HCT116 (cell line): ENCODE data around the gene MTA3. TPM values are rescaled to one million over a fixed set of nuclear protein-coding genes. Genes with fewer than 3 reads are reported as not detected.

Source experiments
- ATAC-seq: fragments of 200-7000 bp; cut with Tn5 transposase; 2 replicates; pipeline ENCODE4 v1.9.1; 2020; ENCODE audit warnings: mild to moderate bottlenecking, moderate library complexity
- BruUV-seq: library from RNA; stranded (reverse); fragments of 400-500 nt; replicated peaks from 2 replicates; lab custom pipeline; 2021; lab: Mats Ljungman, UMichigan
- CTCF ChIA-PET: fragments of 300-600 bp; sonication (Branson Sonifier 250); formaldehyde crosslinking; loops from one replicate; lab custom pipeline; 2021; ENCODE audit warnings: antibody characterized with exemption; lab: Charles Lee
- POLR2A ChIA-PET: fragments of 300-600, 350-600 bp; sonication (Branson Sonifier 250); formaldehyde crosslinking; loops from one replicate; lab custom pipeline; 2021; ENCODE audit warnings: antibody characterized with exemption; lab: Charles Lee
- RAD21 ChIA-PET, 2 experiments: fragments of 300-600 bp; sonication (Branson Sonifier 250); formaldehyde crosslinking; loops; one replicate each; lab custom pipeline; 2023; ENCODE audit warnings: low total read pairs in 2 of 2; ENCODE audit not compliant: uncharacterized antibody in 2 of 2, unreplicated experiment in 2 of 2, low non-redundant PET in 1 of 2; lab: Charles Lee
- DNase-seq: peaks from one replicate; pipeline ENCODE4 v3.0.0-alpha.2; 2010; ENCODE audit warnings: low read depth, low spot score
- H2AFZ ChIP-seq: fragments of 200-600 bp; shearing (Covaris generic), sonication (generic); 2 replicates; pipeline ENCODE4 v1.6.1; 2017; ENCODE audit warnings: low read depth, mixed run types, mixed read lengths, antibody characterized with exemption, low read length; ENCODE audit not compliant: poor library complexity, severe bottlenecking
- H3K27ac ChIP-seq: 2 replicates; pipeline ENCODE4 v1.5.1; 2012; ENCODE audit warnings: low read depth, low read length
- H3K27me3 ChIP-seq: fragments of 200-600 bp; sonication (generic); 2 replicates; pipeline ENCODE4 v1.6.1; 2016; ENCODE audit warnings: mixed run types, low read length, mixed read lengths; ENCODE audit not compliant: insufficient read depth
- H3K36me3 ChIP-seq, 2 experiments: fragments of 200-500 bp in 1 of 2; fragments of 200-600 bp in 1 of 2; sonication (Bioruptor generic) in 1 of 2; sonication (generic) in 1 of 2; 2 replicates each; pipeline versions ENCODE4 v1.5.1 to v1.6.1; 2014 to 2016; ENCODE audit warnings: low read length in 2 of 2, inconsistent platforms in 1 of 2, mixed read lengths in 1 of 2, mixed run types in 1 of 2; ENCODE audit not compliant: insufficient read depth in 2 of 2, control insufficient read depth in 1 of 2
- H3K4me1 ChIP-seq, 2 experiments: fragments of 200-600 bp in 1 of 2; sonication (generic) in 1 of 2; 2 replicates each; pipeline versions ENCODE4 v1.5.1 to v1.6.1; 2012 to 2017; ENCODE audit warnings: low read length in 2 of 2, inconsistent platforms in 1 of 2, mild to moderate bottlenecking in 1 of 2, mixed read lengths in 1 of 2, mixed run types in 1 of 2, moderate library complexity in 1 of 2; ENCODE audit not compliant: insufficient read depth in 2 of 2, control insufficient read depth in 1 of 2
- H3K4me2 ChIP-seq: fragments of 200-600 bp; sonication (generic); 2 replicates; pipeline ENCODE4 v1.6.1; 2017; ENCODE audit warnings: mixed run types, low read length, mixed read lengths
- H3K4me3 ChIP-seq, 2 experiments: fragments of 200-600 bp in 1 of 2; sonication (generic) in 1 of 2; replicated peaks in 1 of 2; 2 replicates each; pipeline ENCODE4 v1.5.1; 2011 to 2016; ENCODE audit warnings: low read length in 2 of 2, control low read depth in 1 of 2, low read depth in 1 of 2, mild to moderate bottlenecking in 1 of 2, mixed read lengths in 1 of 2, mixed run types in 1 of 2
- H3K79me2 ChIP-seq: fragments of 200-600 bp; sonication (generic); 2 replicates; pipeline ENCODE4 v1.6.1; 2017; ENCODE audit warnings: mild to moderate bottlenecking, mixed run types, low read length, moderate library complexity, mixed read lengths; ENCODE audit not compliant: insufficient read depth
- H3K9ac ChIP-seq: fragments of 200-600 bp; sonication (generic); 2 replicates; pipeline ENCODE4 v1.6.1; 2016; ENCODE audit warnings: low read length, mixed read lengths
- H3K9me2 ChIP-seq: fragments of 200-600 bp; sonication (generic), shearing (Covaris generic); 2 replicates; pipeline ENCODE4 v1.6.1; 2017; ENCODE audit warnings: mixed run types, mild to moderate bottlenecking, moderate library complexity; ENCODE audit not compliant: insufficient read depth
- H3K9me3 ChIP-seq, 2 experiments: fragments of 200-500 bp in 1 of 2; fragments of 200-600 bp in 1 of 2; sonication (Bioruptor generic) in 1 of 2; sonication (generic) in 1 of 2; 2 replicates each; pipeline ENCODE4 v1.6.1; 2014 to 2017; ENCODE audit warnings: low read length in 2 of 2, mixed read lengths in 2 of 2, inconsistent platforms in 1 of 2, low read depth in 1 of 2, mild to moderate bottlenecking in 1 of 2, mixed run types in 1 of 2, moderate library complexity in 1 of 2; ENCODE audit not compliant: control insufficient read depth in 1 of 2, insufficient read depth in 1 of 2
- H4K20me1 ChIP-seq: fragments of 200-600 bp; sonication (generic), shearing (Covaris generic); 2 replicates; pipeline ENCODE4 v1.6.1; 2017; ENCODE audit warnings: mixed run types, mild to moderate bottlenecking, moderate library complexity; ENCODE audit not compliant: insufficient read depth
- ELF1 ChIP-seq: IDR thresholded peaks from 2 replicates; pipeline ENCODE4 v1.6.1; 2012; ENCODE audit warnings: low read depth, borderline replicate concordance
- RAD21 ChIP-seq: IDR thresholded peaks from 2 replicates; pipeline ENCODE4 v1.6.1; 2012; ENCODE audit warnings: low read depth, mild to moderate bottlenecking
- SP1 ChIP-seq: IDR thresholded peaks from 2 replicates; pipeline ENCODE4 v1.6.1; 2012; ENCODE audit warnings: low read depth
- SRF ChIP-seq: IDR thresholded peaks from 2 replicates; pipeline ENCODE4 v1.6.1; 2012; ENCODE audit warnings: low read depth
- TCF7L2 ChIP-seq: IDR thresholded peaks from 2 replicates; pipeline ENCODE4 v1.7.0; 2011; ENCODE audit warnings: borderline replicate concordance, inconsistent platforms; ENCODE audit not compliant: insufficient read depth, insufficient read length; ENCODE audit errors: extremely low read depth
- ZBTB33 ChIP-seq: IDR thresholded peaks from 2 replicates; pipeline ENCODE4 v1.6.1; 2011; ENCODE audit warnings: mild to moderate bottlenecking, low read length, moderate library complexity; ENCODE audit not compliant: insufficient replicate concordance; ENCODE audit errors: extremely low read depth
- intact Hi-C: fragments of 100-400 bp; cut with micrococcal nuclease; formaldehyde crosslinking; loops from 2 replicates; pipeline ENCODE4 v1.10.0; 2022
- total RNA-seq: library from RNA; stranded (reverse); gene quantifications from one replicate; pipeline ENCODE4 v1.2.1, GENCODE V29; 2021; ENCODE audit not compliant: unreplicated experiment
- TF ChIP-seq, protein P1 (sequence below): IDR thresholded peaks from 2 replicates; pipeline ENCODE4 v1.6.1; 2012
- TF ChIP-seq, protein P2 (sequence below), 3 experiments: fragments of 200-600 bp in 1 of 3; sonication (generic) in 1 of 3; IDR thresholded peaks in 2 of 3; conservative IDR thresholded peaks in 1 of 3; 2 replicates each; pipeline ENCODE4 v1.5.1; 2012 to 2017; ENCODE audit warnings: low read depth in 2 of 3, low read length in 2 of 3, antibody characterized with exemption in 1 of 3, borderline replicate concordance in 1 of 3, control low read depth in 1 of 3, mild to moderate bottlenecking in 1 of 3, mixed read lengths in 1 of 3, mixed run types in 1 of 3, moderate library complexity in 1 of 3; ENCODE audit not compliant: insufficient read depth in 1 of 3

Gene MTA3
- total RNA-seq, 1 experiment from 2014 or later, result 46.3 TPM

DNA sequence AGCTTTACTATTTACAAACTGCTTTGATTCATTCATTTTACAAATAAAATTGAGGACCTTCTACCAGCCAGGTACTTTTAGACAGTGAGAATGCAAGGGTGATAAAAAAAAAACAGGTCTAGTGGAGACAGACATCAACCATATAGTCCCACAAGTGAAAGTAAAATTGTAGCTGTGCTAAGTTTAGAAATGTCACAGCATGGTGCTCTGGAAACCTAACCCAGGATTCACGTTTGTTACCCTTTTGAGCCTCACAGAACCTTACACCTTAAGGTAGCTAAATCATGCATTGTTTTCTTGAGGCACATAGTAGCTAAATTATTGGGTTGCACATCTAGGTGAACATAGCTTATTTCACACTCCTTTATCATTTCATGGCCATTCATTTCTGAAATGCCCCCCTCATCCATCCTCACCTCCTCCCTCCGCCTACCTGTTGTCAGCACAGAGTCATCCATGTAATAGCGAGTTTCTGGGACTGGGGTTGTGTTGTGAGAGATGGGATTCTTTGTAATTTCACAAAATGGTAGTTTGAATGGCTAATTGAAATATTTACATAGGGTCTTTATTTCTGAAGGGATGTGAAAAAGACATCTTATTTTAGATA, 7.1 kb downstream of the MTA3 start:
- intact Hi-C loops, result no loop called here
- no peaks in the 10 kb centered on the region for H3K27me3 ChIP-seq
- no peak for ATAC-seq
- POLR2A ChIA-PET, result interaction anchor here (0.6 kb wide), 1 partner anchor 40 kb away, joined by 3 read pairs; no protein-coding TSS in a partner anchor
- H3K9me3 ChIP-seq, result no peaks in the 10 kb centered on the region
- CTCF ChIA-PET, result no interaction called here
- no peaks in the 10 kb centered on the region for H3K79me2 ChIP-seq
- TF ChIP-seq, protein P1, sequence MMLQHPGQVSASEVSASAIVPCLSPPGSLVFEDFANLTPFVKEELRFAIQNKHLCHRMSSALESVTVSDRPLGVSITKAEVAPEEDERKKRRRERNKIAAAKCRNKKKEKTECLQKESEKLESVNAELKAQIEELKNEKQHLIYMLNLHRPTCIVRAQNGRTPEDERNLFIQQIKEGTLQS, result no peak
- TF ChIP-seq TCF7L2, result no peak
- no peak for TF ChIP-seq SRF
- no peak for TF ChIP-seq ELF1
- TF ChIP-seq, protein P2, sequence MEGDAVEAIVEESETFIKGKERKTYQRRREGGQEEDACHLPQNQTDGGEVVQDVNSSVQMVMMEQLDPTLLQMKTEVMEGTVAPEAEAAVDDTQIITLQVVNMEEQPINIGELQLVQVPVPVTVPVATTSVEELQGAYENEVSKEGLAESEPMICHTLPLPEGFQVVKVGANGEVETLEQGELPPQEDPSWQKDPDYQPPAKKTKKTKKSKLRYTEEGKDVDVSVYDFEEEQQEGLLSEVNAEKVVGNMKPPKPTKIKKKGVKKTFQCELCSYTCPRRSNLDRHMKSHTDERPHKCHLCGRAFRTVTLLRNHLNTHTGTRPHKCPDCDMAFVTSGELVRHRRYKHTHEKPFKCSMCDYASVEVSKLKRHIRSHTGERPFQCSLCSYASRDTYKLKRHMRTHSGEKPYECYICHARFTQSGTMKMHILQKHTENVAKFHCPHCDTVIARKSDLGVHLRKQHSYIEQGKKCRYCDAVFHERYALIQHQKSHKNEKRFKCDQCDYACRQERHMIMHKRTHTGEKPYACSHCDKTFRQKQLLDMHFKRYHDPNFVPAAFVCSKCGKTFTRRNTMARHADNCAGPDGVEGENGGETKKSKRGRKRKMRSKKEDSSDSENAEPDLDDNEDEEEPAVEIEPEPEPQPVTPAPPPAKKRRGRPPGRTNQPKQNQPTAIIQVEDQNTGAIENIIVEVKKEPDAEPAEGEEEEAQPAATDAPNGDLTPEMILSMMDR (IDR thresholded peaks at IDR 0.05 in 2 of 3, conservative IDR thresholded peaks at IDR 0.05 in 1 of 3; ENCODE audit: borderline replicate concordance in 1 of 3, insufficient read depth in 1 of 3, low read depth in 2 of 3, low read length in 2 of 3), result no peak
- TF ChIP-seq SP1, result no peak
- TF ChIP-seq RAD21, result no peak
- TF ChIP-seq ZBTB33, result no peak
- DNase-seq, result no peak
- H3K4me1 ChIP-seq, result no peaks in the 10 kb centered on the region
- H3K36me3 ChIP-seq, result peaks cover 7 to 9% of the 10 kb centered on the region in 2 experiments; a peak in 2 of 4 replicates
- no peak overlapping the region for H3K27ac ChIP-seq
- H3K9ac ChIP-seq, result no peak overlapping the region
- RAD21 ChIA-PET, result no interaction called here
- no TSS peak for BruUV-seq
- H2AFZ ChIP-seq, result no peak overlapping the region
- H4K20me1 ChIP-seq, result no peaks in the 10 kb centered on the region
- no peak overlapping the region for H3K4me3 ChIP-seq
- H3K4me2 ChIP-seq, result no peak overlapping the region
- H3K9me2 ChIP-seq, result no peaks in the 10 kb centered on the region
